Mesothelial cell of epicardium (in vitro differentiated cells): ENCODE results near the gene PTGES. TPM values are rescaled to one million over a fixed set of nuclear protein-coding genes. Genes with fewer than 3 reads are reported as not detected.

Experiments
- DNase-seq, 2 experiments: peaks; one replicate each; pipeline ENCODE4 v3.0.0; 2021; ENCODE audit warnings: low spot score in 2 of 2; ENCODE audit not compliant: unreplicated experiment in 2 of 2
- H3K27ac Mint-ChIP-seq: 2 replicates; pipeline ENCODE4 v1.8.0; 2021; ENCODE audit warnings: mixed read lengths
- H3K27me3 Mint-ChIP-seq: 2 replicates; pipeline ENCODE4 v1.8.0; 2021; ENCODE audit warnings: low read depth, mixed read lengths
- H3K36me3 Mint-ChIP-seq: 2 replicates; pipeline ENCODE4 v1.8.0; 2021; ENCODE audit warnings: mixed read lengths
- H3K4me1 Mint-ChIP-seq: 2 replicates; pipeline ENCODE4 v1.8.0; 2021; ENCODE audit warnings: mixed read lengths
- H3K4me3 Mint-ChIP-seq: 2 replicates; pipeline ENCODE4 v1.8.0; 2021; ENCODE audit warnings: mild to moderate bottlenecking, moderate library complexity, mixed read lengths
- H3K9me3 Mint-ChIP-seq: 2 replicates; pipeline ENCODE4 v1.8.0; 2021; ENCODE audit warnings: mixed read lengths
- total RNA-seq: library from RNA; stranded (reverse); gene quantifications from 3 replicates; pipeline ENCODE4 v1.2.1, GENCODE V29; 2021
- TF ChIP-seq, protein P1 (sequence below): fragments of 200-600 bp; sonication (generic); IDR thresholded peaks from one replicate; pipeline ENCODE4 v1.5.0; 2021; ENCODE audit warnings: antibody characterized with exemption; ENCODE audit not compliant: unreplicated experiment

The PTGES gene
- total RNA-seq, 1 donor from 2014 or later: 30.1 TPM

DNA sequence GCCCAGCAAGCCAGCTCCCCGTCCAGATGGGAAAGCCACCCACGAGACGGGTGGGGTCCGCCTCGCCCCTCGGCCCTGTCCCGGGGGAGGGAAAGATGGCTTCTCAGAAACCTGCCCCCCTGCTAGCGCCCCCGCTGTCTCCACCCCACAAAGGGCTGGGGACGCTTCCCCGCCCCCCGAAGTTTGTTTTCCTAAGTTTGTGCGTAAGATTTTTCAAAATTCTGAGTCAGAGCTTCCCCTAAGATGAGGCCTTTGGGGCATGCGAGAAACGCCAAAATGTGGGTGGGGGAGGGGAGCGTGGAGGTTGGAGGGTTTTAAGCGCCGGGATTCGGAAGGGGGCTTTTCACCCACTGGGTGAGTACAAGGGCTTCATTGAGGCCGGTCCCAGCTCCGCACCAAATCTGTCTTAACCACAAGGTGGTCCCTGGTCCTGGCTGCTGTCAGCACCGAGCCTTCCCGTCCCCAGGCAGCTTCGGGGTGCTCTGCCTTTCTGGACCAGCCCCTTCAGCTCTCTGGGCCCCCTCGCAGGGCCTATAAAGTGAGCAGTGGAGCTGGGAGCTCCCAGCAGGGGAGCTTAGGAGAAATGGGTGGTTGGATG is 55.1 kb downstream of the PTGES start:
- TF ChIP-seq, protein P1, sequence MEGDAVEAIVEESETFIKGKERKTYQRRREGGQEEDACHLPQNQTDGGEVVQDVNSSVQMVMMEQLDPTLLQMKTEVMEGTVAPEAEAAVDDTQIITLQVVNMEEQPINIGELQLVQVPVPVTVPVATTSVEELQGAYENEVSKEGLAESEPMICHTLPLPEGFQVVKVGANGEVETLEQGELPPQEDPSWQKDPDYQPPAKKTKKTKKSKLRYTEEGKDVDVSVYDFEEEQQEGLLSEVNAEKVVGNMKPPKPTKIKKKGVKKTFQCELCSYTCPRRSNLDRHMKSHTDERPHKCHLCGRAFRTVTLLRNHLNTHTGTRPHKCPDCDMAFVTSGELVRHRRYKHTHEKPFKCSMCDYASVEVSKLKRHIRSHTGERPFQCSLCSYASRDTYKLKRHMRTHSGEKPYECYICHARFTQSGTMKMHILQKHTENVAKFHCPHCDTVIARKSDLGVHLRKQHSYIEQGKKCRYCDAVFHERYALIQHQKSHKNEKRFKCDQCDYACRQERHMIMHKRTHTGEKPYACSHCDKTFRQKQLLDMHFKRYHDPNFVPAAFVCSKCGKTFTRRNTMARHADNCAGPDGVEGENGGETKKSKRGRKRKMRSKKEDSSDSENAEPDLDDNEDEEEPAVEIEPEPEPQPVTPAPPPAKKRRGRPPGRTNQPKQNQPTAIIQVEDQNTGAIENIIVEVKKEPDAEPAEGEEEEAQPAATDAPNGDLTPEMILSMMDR: no peak
- no peak overlapping the region for H3K27ac Mint-ChIP-seq
- peaks cover 16% of the 10 kb centered on the region for H3K4me1 Mint-ChIP-seq
- no peaks in the 10 kb centered on the region for H3K36me3 Mint-ChIP-seq
- DNase-seq: no peak
- peak overlapping the region; percentile 49 for H3K4me3 Mint-ChIP-seq
- H3K9me3 Mint-ChIP-seq: no peaks in the 10 kb centered on the region
- peaks cover 32% of the 10 kb centered on the region for H3K27me3 Mint-ChIP-seq

DNA sequence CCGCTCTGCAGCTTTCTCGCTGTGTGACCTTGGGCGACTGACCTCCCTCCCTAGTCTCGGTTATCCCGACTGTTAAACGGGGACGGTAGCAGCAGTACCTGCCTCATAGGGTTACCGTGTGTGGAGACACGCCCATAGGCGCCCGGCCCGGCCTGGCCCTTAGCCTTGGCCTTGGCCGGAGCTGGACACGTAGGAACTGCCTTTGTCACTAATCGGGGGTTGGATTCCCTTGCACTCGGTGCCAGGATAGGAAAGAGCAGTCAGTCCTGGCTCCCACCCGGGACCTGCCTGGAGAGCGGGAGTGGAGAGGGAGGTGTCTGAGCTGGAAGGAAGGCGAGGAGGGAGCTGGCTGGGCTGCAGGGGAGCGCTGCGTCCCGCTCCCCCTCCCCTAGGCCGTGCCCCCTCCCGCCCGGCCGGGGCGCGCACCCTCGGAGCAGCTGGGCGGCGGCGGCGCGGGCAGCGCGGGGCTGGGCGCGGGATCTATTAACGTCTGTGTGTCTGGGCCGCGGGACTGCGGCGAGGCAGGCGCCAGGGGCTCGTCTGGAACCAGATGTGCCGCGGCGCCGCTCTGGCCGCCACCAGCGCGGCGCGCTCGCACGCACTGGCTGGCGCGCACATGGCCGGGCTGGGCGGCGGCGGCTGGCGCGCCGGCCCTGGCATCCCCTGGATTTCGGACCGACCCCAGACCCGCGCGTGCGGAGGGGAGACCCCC is 55.7 kb downstream of the PTGES start:
- Mint-ChIP-seq H3K4me3 (peak overlapping the region; percentile 75), H3K9me3 (no peaks in the 10 kb centered on the region), H3K4me1 (peaks cover 11% of the 10 kb centered on the region), H3K36me3 (no peaks in the 10 kb centered on the region), H3K27me3 (peaks cover 27% of the 10 kb centered on the region), H3K27ac (peak overlapping the region; percentile 87)
- TF ChIP-seq, protein P1: no peak
- DNase-seq: peak; percentile 45 to 66

DNA sequence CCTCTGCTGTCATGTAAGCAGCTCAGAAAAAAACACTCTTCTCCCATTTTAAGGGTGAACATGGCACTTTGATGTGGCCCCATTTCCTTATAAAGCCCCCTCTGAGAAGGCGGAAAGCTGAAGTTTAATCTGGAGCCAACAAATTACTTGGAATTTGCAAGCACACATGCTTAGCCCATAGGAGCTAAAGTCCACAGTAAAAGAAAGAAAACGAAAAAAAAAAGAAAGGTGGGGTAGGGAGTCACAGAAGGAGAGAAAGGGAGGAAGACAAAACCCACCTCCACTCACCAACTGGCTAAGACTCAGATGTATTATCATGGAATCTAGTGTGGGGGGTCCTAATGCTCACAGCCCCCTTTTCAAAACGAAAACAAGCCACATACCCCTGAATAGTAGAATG is 57.0 kb downstream of the PTGES start:
- Mint-ChIP-seq H3K36me3 (no peaks in the 10 kb centered on the region), H3K4me3 (peak overlapping the region; percentile 22), H3K4me1 (peaks cover 11% of the 10 kb centered on the region), H3K27me3 (peaks cover 27% of the 10 kb centered on the region), H3K9me3 (no peaks in the 10 kb centered on the region), H3K27ac (peak overlapping the region; percentile 64)
- TF ChIP-seq, protein P1: no peak
- DNase-seq: no peak

DNA sequence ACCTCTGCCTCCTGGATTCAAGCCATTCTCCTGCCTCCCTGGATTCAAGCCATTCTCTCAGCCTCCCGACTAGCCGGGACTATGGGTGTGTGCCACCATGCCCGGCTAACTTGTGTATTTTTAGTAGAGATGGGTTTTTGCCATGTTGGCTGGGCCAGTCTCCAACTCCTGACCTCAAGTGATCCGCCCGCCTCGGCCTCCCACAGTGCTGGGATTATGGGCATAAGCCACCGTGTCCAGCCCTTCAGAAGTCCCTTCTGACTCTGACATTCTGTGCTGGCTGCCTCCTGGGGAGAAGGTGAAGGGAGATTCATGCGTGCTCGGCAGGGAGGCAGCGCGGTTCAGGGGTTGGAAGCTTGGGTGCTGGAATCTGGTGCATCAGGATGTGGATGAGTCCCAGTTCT is 58.6 kb downstream of the PTGES start:
- Mint-ChIP-seq H3K9me3 (no peaks in the 10 kb centered on the region), H3K4me3 (no peak overlapping the region), H3K27me3 (peaks cover 24% of the 10 kb centered on the region), H3K4me1 (peaks cover 11% of the 10 kb centered on the region), H3K27ac (no peak overlapping the region), H3K36me3 (no peaks in the 10 kb centered on the region)
- TF ChIP-seq, protein P1: no peak
- no peak for DNase-seq

DNA sequence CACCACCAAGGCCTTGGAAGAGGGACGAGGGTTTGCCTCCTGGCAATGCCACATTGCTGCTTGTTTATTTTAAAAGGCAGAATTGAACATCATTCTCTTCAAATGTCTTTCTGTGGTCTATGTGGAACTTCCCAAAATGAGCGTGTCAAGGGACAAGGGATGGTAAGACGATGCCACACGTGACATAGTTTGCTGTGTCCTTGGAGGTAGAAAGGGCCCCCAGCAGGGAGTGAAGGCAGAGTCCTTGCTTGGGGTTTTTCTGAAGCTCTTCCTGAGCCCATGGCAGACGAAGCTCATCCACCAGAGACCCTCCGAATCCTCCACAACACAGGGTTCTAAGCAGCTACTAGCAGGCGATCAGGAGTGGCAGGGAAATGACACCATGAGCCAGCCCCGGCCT is 59.1 kb downstream of the PTGES start:
- H3K9me3 Mint-ChIP-seq: no peaks in the 10 kb centered on the region
- peaks cover 11% of the 10 kb centered on the region for H3K4me1 Mint-ChIP-seq
- TF ChIP-seq, protein P1: no peak
- H3K36me3 Mint-ChIP-seq: no peaks in the 10 kb centered on the region
- H3K27me3 Mint-ChIP-seq: peaks cover 29% of the 10 kb centered on the region
- DNase-seq: no peak
- no peak overlapping the region for H3K27ac Mint-ChIP-seq
- no peak overlapping the region for H3K4me3 Mint-ChIP-seq
